ENCODE data around the gene C6orf62.

DNA sequence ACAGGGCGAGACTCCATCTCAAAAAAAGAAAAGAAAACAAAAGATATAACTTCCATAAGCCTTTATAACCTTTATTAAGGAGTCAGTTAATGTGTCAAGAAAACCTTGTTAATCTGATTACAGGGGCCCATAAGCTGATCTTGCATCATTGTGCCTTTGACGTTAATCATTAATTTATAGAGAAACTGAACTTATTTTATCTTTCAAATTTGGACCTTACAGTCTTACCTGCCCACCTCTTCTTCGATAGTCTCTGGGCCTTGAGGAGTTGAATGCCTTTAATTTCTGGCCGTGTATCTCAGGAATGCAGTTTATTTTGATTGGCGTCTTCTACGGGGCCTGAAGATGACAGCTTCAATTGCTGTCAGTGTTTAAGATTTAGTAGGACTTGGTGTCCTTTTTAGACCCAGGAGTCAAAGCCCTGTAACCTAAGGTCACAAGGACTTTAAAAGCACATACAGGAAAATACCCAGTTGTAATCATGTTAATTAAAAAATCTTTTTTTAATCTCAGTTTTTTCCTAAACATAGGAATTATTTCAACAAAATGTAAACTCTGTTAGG, 46.3 kb downstream of the C6orf62 start:
- TF ChIP-seq RCOR1 (IDR thresholded peaks at IDR 0.05; ENCODE audit: low read depth, low read length): no peak
- TF ChIP-seq HDAC2 (IDR thresholded peaks at IDR 0.05): no peak
- no peak for TF ChIP-seq KDM1A (IDR thresholded peaks at IDR 0.05; ENCODE audit: low read depth)
- TF ChIP-seq RAD21 (conservative IDR thresholded peaks at IDR 0.05 in 1 of 2, IDR thresholded peaks at IDR 0.05 in 1 of 2): no peak

Measured in A549 (cell line).